GM19463 (cell line): ENCODE results near the gene IGHMBP2.

ENCODE experiments used
- ATAC-seq: cut with Tn5 transposase; IDR thresholded peaks from one replicate; pipeline ENCODE4 v1.9.1; 2021; ENCODE audit warnings: mild to moderate bottlenecking, moderate library complexity; ENCODE audit not compliant: unreplicated experiment

IGHMBP2 gene

DNA sequence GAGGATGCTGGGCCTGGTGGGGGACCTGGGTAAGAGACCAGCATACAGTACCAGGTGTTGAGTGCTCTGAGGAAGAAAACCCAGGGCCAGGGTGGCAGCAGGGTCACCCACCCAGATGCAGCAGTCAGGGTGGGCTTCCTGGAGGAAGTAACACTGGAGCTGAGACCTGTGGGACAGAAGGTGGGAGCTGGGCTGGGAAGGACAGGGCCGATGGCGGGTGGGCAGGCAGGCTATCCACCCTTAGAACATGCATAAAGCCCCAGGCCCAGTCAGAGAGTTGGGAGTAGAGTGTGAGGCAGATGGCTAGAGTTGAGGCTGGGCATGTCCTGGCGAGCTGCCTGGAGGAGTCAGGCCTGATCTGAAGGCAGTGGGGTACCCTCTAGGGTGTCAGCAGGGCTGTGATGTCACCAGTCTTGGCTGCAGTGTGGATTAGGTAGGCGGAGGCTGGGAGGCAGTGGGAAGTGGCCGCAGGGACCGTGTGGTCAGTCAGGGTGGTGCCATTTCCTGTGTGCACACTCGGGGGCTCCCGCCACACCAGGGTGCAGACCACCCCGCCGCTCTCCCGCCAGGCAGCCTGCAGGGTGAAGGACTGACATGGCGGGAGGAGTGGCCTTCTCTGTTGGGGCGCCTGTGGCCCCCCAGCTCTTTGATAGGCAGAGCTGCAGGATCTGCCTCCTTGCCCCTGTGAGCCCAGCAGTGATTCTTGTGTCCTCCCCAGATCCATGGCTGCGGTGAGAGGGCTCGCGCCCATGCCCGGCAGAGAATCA is 35.3 kb downstream of the IGHMBP2 start:
- no peak for ATAC-seq

DNA sequence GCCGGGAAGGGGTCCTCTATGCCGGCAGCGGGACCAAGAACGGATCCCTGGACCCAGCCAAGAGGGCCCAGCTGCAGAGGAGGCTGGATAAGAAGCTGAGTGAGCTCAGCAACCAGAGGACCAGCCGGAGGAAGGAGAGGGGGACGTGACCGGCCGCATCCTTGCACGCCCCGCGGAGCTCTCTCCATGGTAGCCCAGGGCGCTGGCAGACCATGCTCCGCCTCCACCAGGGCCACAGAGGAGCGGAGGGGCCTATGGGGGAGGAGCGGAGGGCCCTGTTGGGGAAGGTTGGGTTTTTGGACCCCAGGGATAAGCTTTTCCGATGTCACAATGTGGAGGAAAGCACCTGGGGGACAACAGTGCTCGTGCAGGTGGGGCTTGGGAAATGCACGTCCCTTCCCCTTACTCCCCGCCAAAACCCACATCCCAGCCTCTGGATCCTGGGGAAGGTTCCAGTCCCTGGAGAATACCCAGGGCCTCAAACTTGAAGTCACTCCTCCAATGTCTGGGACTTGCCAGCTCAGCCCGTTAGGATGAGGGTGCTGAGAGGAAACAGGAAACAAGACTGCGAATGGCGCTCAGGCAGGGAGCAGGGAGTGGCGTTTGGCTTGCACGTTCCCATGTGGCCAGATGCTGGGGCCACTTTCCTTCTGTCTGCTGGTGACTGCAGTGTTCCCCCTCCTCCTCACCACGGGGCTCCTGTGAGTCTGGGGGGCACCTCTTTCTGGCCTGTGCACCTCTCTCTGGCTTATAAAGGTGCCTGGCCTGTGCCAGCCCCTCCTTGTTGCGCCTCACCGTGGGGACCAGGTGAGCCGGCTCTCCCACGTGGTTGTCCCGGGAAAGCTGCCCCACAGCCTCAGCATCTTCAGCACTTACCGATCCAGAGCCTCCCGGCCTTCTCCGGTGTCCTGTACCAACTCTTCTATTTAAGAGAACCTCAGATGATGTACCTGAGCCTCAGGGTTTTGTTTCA is 36.2 kb downstream of the IGHMBP2 start:
- ATAC-seq: no peak

DNA sequence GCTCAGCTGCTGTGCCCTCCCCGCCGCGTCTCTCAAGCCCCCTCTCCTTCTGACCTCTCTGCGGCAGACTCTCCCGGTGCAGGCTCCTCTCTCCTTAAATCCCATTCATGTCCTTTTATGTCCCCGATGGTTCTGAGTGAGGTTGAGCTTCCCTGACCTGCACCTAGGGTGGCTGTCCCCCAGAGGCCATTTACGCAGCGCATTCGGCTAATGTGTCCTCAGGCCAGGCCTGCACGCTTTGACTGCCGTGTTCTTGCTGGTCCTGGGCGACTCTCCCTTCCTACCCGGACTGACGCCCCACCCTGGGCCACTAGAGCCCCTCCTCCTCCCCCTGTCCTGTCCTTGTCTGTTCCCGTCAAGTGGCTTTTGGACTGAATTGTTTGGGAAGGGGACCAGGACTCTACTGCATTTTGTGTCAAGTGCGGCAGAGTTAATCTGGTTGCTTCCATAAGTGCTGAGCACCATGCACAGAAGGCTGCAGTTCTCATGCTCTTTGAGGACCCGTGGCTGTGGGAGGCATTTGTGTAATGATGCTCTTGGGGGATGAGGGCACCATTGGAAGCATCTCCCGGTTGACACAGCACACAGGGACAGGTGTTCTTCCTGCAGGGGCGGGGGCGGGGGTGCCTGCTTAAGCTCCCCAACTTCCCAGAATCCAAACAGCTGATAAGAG is 37.1 kb downstream of the IGHMBP2 start:
- no peak for ATAC-seq

DNA sequence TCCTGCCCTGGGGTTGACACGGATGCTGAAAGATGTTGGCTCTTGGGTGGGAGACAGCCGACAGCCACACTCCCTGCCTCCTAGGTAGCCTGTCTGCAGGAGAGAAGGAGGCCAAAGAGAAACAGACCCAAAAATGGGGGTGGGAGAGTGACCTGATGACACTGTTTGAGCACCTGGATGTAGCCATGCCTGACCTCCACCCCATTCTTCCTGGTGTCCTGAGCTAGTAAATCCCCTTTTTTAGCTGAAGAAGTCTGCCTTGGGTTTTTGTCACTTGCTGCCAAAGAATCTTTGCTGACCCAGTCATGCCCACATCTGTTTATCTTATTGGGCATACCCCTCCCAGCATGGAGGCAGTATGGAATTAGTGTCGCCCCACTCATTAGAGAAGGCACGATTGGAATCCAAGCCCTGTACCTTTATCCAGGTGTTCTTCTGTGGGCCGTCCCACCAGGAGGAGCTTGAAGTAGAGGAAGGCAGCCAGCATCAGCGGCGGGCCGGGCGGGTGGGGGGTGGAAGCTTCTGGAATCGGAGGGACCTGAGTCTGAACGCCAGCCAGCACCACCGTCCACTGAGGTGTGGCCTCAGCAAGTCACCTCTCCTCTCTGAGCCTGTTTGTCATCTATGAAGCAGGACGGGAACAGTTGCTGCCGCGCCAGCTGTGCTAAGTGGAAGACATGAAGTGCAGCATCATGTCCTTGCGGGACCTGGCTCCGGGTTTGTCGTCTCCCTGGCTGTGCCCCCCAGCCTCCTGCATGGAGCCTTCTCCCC is 37.8 kb downstream of the IGHMBP2 start:
- no peak for ATAC-seq

DNA sequence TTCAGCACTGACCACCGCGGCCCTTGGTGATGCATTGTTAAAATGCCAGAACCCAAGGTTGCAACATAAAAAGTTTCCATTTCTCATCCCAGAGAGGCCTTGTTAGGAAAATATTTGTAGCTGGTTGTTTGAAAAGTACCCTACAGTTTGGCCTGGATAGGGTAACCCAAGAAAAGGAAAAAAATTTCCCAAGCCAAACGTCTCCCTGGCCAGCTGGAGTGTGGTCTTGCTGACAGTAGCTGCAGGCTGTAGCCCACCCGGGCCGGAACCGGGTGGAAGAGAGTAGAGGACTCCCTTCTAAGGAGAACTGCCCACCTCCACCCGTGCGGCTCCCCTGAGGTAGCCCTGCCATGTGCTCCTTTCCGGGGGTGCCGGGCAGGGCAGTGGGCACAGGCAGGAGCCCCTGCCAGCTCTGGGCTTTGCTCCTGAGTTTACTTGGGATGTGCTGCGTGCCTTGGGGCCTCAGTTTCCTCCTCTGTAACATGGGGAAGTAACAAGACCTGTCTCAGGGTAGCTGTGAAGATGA is 38.5 kb downstream of the IGHMBP2 start:
- ATAC-seq: no peak

DNA sequence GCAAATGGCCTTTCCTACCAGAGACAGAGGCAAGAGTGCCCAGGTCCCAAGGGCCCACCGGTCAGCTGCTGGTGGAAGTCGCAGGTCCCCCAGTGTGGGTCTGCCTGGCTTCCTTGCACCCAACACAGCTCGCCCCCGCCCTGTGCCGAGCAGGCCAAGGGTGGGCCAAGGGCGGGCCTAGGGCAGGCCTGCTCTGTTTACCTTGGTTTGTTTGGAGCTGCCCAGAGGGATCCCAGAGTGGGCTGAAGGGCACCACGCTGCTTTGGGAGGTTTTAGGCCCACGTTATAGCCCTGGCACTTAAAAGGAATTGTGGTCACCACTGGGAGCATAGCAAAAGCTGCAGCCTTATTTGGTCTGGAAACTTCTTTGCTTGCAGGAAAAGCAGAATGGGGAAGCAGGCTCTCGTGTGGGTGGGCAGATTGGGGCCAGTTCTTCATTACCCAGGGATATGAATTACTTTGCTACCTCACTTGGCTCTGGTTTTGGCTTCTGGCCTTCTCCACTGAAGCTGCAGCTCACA is 39.1 kb downstream of the IGHMBP2 start:
- ATAC-seq: no peak

DNA sequence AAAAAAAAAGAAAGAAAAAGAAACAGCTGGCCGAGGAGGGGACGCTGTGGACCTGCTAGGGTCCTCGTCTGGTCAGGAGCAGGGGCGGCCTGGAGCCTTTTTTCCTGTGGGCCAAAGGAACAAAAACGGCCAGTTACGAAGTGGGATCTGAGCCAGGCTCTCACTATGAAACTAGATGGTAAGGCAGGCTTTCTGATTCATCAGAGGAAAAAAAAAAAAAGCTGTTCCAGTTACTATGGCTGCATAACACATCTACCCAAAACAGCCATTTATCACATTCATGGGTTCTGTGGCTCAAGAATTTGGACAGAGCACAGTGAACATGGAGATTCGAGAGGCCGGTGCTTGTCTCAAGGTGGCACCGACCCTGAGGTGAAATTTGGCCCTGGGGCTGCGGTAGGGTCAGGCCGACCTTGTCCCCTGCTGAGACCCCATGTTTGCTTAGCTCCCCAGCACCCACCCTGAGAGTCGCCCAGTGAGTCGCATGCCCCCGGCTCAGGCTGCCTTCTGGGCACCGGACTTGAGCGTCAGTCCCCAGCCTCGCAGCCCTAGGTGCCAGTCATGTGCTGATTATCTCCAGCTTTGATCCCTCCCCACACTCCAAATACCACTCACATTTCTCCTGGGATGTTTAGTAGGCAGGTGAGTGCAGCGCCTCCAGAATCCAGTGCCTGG is 42.9 kb downstream of the IGHMBP2 start:
- ATAC-seq: no peak

DNA sequence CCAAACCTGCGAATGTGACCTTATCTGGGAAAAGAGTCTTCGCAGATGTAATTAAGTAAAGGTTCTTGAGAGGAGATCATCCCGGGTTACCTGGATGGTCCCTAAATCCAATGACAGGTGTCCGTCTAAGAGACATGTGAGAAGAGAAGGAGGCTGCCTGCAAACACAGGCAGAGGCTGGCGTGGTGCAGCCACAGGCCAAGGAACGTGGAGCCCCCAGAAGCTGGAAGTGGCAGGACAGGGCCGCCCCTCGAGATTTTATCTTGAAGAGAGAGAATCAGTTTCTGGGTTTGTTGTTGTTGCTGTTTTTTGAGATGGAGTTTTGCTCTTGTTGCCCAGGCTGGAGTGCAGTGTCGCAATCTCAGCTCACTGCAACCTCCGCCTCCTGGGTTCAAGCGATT is 43.5 kb downstream of the IGHMBP2 start:
- no peak for ATAC-seq

DNA sequence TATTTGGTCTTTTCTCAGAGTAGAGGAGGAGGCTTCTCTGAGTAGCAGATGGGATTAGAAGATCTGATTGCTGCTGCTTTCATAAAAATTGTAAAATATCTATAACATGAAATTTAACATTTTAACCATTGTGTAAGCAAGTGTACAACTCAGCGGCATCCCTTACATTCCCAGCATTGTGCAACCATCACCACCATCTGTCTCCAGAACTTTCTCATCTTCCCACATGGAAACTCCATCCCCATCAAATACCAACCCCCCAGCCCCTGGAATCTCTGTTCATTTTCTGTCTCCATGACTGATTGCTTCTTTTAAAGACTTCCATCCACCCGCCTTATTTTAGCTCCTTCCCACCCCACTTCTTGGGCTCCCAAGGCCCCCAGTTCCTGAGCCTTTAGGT is 44.8 kb downstream of the IGHMBP2 start:
- no peak for ATAC-seq

DNA sequence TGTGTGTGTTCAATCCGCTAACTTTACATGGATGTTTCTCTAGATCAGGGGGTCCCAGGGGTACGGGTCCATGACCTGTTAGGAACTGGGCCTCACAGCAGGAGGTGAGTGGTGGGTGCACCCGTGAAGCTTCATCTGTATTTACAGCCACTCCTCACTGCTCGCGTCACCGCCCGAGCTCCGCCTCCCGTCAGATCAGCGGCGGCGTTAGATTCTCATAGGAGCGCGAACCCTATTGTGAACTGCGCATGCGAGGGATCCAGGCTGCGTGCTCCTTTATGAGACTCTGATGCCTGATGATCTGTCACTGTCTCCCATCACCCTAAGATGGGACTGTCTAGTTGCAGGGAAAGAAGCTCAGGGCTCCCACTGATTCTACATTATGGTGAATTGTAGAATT is 45.2 kb downstream of the IGHMBP2 start:
- no peak for ATAC-seq

DNA sequence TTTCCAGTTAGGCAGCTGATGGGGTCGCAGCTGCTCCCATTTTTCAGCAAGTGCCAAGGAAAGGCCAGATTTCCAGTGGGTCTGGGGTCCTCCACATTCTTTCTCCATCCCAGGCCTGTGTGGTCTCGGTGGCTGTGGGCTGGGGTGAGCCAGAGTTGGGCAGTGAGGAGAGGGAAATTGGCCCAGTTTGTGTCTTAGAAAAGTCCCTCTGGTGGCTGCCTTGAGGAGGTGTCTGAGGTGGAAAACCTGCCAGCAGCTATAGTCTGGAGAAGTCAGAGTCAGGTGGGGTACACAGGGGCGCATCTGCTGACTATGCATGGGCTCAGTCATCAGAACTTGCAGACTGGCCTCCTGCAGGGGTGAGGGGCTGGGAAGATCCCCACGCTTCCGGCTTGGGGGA is 46.6 kb downstream of the IGHMBP2 start:
- ATAC-seq: no peak

DNA sequence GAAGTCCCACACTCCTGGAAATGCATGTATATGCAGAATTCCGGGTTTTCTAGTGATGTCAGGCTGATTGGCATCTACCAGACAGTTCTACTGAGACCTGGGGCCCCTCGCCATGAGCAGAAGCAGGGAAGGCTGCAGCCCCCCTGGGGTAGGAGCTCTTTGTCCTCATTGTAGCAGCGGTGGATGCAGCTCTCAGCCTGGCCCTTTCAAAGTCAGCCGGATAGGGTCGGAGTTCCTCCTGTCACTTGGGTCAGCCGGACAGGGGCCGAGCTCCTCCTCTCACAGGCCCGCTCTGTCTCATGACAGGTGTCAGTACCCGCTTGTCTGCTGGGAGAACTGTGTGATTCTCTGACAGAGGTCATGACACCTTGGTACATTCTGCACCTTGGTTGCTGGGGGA is 47.1 kb downstream of the IGHMBP2 start:
- no peak for ATAC-seq

DNA sequence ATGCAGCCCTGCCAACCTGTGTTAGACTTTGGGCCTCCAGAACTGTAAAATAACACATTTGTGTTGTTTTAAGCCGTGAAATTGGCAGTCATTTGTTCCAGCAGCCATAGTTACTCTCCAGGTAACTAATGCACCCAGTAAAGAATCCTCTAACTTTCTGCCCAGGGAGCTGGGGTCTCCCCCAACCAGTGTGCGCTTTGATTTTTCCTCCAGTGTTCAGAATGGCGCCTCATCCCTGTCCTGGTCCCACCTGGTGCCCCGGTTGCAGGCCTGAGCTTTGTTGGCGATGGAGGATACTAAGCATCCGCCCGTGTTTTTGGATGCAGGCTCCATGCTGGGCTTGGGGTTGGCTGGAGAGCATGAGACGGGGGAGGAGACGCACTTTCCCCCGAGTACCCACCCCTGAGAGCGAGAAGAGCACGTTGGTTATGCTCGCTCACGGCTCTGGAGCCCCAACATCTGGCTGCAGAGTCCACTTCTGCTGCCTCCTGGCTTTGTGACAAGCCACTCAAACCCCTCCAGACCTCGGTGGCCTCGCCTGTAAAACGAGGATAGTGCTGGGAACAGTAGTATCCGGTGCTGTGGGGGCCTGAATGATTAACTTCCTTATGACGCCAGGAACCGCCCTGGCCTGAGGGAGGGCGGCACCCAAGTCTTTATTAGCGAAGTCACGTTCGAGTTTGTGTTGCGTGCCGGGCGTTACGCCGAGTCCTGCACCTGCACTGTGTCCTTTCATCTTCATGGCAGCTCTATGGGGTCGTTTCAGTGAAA is 51.3 kb downstream of the IGHMBP2 start:
- no peak for ATAC-seq

DNA sequence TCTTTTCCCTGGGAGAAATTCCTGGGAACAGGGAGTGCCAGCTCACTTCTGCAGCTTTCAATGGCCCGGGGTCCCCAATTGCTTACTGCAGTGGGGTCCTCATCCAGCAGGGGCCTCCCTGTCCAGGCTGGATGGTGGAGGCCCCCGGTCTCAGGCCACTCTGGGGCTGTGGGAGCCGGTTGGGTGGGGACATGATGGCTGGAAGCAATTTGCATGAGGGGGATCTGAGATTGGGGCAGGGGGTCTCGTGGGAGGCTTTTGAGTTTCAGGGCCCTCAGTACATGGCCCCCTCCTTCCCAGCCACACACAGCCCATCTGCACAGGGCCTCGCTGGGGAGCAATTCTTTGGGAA is 51.9 kb downstream of the IGHMBP2 start:
- ATAC-seq: no peak

DNA sequence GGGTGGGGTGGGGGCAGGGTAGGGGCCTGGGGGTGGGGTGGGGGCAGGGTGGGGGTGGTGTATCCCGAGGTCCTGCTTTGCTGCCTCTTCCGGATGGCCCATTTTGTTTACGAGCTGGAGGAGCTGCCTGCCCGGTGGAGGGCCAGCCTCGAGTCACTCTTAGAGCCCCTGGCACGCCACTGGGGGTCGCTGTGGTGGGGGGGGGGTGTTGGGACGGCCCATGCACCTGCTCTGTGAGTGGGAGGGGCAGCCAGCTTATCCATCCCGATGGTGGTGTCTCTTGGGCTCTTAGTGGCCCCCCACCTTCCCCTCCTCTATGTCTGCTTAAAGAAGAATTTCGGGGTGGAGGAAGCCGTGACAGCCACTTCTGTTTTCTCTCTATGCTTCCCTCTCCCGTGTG is 52.5 kb downstream of the IGHMBP2 start:
- ATAC-seq: no peak

DNA sequence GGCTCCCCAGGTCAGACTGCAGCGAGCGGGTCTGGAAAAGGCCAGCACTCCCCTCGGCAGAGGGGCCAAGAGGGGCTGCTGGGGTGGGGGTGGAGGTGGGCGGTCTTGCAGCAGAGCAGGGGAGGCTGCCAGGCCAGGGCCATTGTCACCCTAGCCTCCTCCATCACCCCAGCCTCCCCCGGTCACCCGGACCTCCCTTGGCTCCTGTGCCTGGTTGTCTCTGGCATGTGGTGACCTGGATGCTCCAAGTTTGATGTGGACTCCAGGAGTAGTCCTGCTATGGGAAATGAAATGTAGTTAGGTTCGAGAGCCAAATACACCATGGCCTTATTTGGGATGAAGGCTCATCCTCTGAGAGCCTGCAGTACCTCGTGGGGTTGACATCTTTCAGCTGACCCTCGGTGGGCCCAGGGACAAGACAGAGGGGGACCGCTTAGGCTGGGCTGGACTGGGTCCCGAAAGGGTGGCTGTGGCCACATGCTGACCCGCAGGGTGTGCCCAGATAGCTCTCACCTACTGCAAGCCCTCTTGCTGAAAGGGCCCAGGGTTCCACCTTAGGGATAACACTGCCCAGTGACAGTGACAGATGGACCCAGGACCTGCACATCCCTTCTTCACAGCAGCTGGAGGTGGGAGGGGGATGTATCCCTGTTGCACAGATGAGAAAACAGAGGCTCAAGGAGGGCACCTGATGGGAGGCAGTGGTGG is 53.0 kb downstream of the IGHMBP2 start:
- ATAC-seq: no peak

DNA sequence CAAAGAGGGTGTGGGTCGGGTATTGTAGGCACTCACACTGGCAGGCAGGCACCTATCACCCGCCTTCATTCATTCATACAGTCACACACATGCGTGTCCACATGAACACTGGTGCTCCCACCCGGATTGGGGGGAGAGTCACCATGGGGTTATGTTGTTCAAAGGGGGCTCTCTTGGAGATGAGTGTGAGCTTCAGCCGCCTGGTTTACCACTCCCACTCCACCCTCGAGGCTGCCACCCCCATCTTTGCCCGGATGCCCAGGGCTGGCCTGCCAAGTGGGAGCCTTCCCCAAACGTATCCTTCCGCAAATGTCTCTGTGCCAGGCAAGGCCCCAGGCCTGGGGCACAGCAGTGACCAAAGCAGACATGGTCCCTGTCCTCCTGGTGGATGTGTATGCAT is 54.5 kb downstream of the IGHMBP2 start:
- ATAC-seq: no peak

DNA sequence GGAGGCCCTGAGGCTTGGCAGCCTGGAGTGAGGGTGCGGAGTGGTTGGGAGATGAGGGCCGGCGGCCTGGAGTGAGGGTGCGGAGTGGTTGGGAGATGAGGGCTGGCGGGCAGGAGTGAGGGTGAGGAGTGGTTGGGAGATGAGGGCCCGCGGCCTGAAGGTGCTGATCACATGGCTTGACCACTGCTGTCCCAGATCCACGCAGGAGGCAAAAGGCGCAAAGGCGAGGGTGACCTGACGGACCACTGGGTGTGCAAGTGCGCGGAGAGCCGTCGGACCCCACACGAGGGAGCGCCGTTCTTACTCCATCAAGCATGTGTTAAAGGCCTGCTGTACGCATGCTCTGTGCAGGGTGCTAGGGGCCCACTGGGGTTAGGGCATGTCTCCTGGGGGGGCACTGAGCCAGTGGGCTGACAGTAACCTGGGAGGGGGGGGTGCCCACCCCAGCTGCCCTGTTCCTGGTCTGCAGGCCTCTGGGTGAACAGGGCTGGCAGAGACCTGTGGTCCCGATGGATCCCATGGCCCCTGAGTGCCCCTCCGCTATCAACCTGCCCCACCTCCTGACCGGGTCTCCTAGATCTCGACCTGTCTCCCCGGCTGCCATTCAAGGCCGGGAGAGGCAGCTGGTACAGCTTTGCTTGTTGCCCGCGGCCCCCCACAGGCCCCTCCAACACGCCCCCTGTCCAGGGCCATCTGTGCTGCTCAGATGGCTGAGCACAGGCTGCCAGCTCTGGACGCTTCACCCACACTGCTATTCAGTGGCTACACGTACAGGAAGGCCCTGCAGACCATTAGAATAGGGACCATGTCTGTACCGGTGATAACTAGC is 56.0 kb downstream of the IGHMBP2 start:
- ATAC-seq: no peak
